ENCODE measurements around the gene KLHDC7A.

KLHDC7A gene

DNA sequence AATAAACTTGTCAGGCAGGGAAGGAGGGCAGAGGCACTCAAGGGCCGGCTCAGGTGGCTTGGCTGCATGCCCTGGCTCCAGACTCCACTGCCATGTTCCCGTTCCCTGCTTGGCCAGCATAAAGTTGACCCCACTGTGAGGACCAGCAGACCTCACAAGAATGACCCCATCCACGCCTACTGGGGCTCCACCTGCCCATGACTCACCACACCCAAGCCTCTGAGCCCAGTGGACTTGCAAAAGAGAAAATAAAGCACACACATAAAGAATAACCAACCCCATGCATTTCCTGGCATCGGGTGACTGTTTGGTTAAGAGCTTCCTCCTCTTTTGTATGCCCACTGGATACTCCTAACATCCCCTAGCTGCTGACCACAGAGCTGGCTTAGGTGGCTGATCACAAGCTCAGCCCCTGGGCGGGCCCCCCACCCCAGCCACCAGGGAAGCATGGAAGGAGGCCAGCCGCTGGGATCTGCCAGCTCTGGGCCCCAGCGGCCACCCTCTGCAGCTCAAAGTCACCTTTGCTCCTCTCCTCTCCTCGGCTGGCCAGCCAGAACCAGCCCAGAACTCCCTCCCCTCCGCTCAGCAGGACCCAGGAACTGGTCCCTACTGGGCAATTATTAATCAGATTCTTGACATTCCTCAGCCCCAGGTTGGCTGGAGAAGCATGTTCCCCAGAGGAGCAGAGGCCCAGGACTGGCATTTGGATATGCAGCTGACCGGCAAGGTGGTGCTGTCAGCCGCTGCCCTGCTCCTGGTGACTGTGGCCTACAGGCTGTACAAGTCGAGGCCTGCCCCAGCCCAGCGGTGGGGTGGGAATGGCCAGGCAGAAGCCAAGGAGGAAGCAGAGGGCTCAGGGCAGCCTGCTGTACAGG is at the start of gene KLHDC7A:
KLHDC7A (plus strand) TSS at position 616 of the 875 bp plus-strand sequence; CDS start at position 668, 52 bp downstream.
- no peak for DNase-seq (ENCODE audit: low spot score)
- TF ChIP-seq CTCF (IDR thresholded peaks at IDR 0.05; ENCODE audit: extremely low read depth, insufficient read depth, missing control alignments): no peak
- in situ Hi-C loops (cut with MboI; ENCODE audit: low pct_unique_long_range_greater_than_20kb, low sequenced_read_pairs, unreplicated experiment): no loop called here

DNA sequence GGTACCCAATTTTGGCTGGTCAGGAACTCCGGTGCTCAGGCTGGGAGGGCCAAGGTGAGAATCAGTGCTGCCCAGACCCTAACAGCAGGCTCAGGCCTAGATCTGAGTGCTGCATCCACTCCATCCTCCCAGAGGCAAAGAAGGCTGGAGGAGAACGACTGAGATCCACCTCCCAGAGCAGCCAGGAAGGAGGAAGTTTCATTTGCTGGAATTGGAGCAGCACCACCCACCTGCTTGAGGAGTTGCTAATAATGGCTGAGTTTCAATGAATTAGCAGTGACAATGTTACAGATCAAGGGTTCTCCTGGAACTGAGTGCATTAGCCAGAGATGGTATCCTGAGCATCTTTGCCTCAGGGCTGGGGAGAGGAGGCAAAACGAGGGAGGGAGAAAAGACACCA is 46.7 kb upstream of the KLHDC7A start:
- TF ChIP-seq CTCF (IDR thresholded peaks at IDR 0.05; ENCODE audit: extremely low read depth, insufficient read depth, missing control alignments): no peak
- no peak for DNase-seq (ENCODE audit: low spot score)
- in situ Hi-C loops (cut with MboI; ENCODE audit: low pct_unique_long_range_greater_than_20kb, low sequenced_read_pairs, unreplicated experiment): no loop called here

DNA sequence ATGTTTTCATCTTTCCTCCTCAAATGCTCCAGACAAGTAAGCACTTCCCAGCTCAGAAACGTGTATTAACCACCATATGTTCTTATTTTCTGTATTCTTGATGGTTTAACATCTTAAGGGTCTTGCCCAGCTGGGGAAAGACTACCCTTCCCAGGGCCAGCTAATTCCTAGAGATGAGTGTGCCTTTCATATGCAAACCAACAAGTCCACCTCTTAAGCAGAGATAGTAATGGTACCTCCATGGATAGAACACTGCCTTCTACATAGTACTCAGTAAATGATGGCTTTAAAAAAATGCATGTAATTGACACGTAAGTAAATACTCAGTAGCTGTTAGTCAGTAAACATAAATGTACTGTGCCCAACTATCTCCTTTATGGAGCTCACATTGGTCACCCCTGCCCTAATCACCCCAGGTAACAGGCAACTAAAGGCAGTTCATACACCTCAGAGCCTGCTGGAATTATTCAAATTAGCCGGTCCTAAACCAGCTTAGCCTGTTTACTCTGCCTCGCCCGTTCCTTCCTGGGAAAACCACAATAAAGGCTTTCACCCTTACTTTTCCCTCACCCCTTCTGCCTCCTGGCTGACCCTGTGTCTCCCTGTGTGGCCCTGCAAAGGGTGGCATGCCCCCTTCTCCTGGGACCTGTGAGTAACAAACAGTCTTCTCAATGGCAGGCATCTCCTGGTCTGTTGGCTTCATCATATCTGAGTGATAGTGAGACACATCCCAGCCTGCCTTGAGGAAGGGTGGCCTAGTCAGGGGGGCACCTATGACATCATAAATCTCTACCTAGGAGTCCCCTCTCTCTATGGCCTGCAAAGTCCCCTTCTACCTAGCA is 40.1 kb upstream of the KLHDC7A start:
- in situ Hi-C loops (cut with MboI; ENCODE audit: low pct_unique_long_range_greater_than_20kb, low sequenced_read_pairs, unreplicated experiment): no loop called here
- DNase-seq (ENCODE audit: low spot score): no peak
- TF ChIP-seq CTCF (IDR thresholded peaks at IDR 0.05; ENCODE audit: extremely low read depth, insufficient read depth, missing control alignments): no peak

DNA sequence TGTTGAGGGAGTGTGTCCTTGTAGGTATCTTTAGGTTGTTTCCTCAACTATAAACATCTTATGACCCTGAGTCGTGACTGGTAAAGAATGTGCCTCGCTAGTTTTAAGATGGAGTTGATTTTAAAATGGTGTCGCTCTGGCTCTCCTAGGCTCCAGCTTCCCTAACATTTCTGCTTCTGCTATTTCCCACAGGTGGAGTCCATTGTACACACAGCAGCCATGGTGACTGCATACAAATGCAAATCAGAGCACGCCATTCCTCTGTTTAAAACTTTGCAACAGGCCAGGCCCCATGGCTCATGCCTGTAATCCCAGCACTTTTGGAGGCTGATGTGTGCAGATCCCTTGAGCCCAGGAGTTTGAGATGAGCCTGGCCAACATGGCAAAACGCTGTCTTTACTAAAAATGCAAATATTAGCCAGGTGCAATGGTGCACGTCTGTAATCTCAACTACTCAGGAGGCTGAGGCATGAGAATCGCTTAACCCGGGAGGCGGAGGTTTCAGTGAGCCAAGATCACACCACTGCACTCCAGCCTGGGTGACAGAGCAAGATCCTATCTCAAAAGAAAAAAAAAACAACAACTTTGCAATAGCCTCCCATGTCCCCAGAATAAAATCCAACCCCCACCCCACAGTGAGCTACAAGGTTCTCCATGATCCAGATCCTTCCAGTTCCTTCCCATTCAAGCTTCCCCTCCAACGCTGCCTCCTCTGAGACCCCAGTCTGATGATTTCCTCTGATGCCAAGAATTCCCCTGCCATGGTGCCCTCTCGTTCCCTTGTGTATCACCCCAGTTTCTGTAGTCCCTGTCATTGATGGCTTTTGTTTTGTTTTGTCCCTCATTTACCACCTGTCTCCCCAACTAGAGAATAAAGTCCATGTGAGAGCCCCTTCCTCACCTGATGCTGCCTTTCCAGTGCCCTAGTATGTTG is 36.9 kb upstream of the KLHDC7A start:
- TF ChIP-seq CTCF (IDR thresholded peaks at IDR 0.05; ENCODE audit: extremely low read depth, insufficient read depth, missing control alignments): no peak
- no peak for DNase-seq (ENCODE audit: low spot score)
- in situ Hi-C loops (cut with MboI; ENCODE audit: low pct_unique_long_range_greater_than_20kb, low sequenced_read_pairs, unreplicated experiment): no loop called here

GRCh38 chr1:18444563-18444962 is 36.2 kb upstream of the KLHDC7A start:
- in situ Hi-C loops (cut with MboI; ENCODE audit: low pct_unique_long_range_greater_than_20kb, low sequenced_read_pairs, unreplicated experiment): no loop called here
- no peak for TF ChIP-seq CTCF (IDR thresholded peaks at IDR 0.05; ENCODE audit: extremely low read depth, insufficient read depth, missing control alignments)
- no peak for DNase-seq (ENCODE audit: low spot score)

DNA sequence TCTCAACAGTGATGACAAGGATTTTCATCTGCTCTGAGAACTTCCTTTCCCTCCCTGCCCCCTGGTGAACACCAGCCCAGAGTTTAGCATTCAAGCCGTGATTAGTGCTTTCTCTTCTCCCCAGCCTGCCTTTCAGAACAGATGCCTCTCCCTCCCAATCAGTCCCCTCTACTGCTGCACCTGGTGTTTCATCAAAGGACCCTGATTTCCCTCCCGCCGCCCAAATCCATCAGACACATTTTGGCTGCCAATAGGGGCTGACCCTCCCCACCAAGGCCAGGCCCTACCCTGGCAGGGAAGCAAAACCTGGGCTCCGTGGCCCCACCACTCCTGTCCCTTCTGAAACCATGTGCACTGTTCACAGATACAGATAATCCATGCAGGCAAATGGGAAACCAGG is 34.0 kb upstream of the KLHDC7A start:
- in situ Hi-C loops (cut with MboI; ENCODE audit: low pct_unique_long_range_greater_than_20kb, low sequenced_read_pairs, unreplicated experiment): no loop called here
- DNase-seq (ENCODE audit: low spot score): no peak
- no peak for TF ChIP-seq CTCF (IDR thresholded peaks at IDR 0.05; ENCODE audit: extremely low read depth, insufficient read depth, missing control alignments)

Measured in GM13977 (cell line).